ENCODE data around the gene BAIAP2L2. TPM values are rescaled to one million over a fixed set of nuclear protein-coding genes. Genes with fewer than 3 reads are reported as not detected.

BAIAP2L2 gene
- total RNA-seq, 4 donors from 2014 or later, result 0.50 to 1.7 (median 1.1) TPM

DNA sequence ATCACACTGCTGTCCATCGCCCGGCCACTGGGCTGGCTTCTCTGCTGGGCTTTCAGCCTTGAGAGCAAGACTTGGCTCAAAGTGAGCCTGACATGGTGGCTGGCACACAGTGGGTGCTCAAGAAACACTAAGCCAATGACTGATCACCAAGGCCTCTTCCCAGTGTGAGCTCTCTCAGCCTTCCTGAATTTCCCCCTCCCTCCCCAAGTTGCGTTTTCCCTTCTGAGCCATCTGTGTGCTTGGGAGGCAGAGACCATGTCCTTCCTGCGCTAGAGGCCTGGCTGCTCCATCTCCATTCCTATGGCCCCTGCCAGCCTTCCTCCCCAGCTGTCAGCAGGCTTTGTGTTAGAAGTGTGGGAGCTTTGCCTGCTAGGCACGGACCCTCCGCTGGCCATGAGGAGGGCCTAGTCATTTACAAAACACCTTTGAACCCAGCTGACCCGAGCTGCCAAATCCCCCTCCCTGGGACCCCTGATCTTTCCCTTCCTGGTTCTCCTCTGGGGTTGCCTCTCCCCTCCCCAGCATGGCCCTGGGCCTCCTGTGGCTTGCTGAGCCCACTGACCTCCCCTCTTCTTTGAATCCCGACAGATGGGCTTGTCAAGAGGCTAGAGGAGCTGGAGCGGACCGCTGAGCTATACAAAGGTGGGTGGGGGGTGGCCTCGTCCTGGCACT, 40.1 kb downstream of the BAIAP2L2 start:
- intact Hi-C loops (cut with DNase I), result no loop called here
- Histone ChIP-seq H3K27me3 (no peaks in the 10 kb centered on the region), H3K36me3 (peaks cover 75 to 76% of the 10 kb centered on the region in 2 donors), H3K4me3 (replicated peaks in 1 of 3) (no peak overlapping the region), H3K4me1 (no peaks in the 10 kb centered on the region), H3K27ac (peak overlapping the region in 2 of 3 donors; percentile 18 to 53), H3K9me3 (no peaks in the 10 kb centered on the region)
- WGBS, 2 donors, result 90 to 95% methylated on average over 11 of the region's 11 CpGs
- no peak for TF ChIP-seq POLR2A (IDR thresholded peaks at IDR 0.05)
- TF ChIP-seq, protein P1, sequence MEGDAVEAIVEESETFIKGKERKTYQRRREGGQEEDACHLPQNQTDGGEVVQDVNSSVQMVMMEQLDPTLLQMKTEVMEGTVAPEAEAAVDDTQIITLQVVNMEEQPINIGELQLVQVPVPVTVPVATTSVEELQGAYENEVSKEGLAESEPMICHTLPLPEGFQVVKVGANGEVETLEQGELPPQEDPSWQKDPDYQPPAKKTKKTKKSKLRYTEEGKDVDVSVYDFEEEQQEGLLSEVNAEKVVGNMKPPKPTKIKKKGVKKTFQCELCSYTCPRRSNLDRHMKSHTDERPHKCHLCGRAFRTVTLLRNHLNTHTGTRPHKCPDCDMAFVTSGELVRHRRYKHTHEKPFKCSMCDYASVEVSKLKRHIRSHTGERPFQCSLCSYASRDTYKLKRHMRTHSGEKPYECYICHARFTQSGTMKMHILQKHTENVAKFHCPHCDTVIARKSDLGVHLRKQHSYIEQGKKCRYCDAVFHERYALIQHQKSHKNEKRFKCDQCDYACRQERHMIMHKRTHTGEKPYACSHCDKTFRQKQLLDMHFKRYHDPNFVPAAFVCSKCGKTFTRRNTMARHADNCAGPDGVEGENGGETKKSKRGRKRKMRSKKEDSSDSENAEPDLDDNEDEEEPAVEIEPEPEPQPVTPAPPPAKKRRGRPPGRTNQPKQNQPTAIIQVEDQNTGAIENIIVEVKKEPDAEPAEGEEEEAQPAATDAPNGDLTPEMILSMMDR (IDR thresholded peaks at IDR 0.05), result no peak
- no peak for DNase-seq

DNA sequence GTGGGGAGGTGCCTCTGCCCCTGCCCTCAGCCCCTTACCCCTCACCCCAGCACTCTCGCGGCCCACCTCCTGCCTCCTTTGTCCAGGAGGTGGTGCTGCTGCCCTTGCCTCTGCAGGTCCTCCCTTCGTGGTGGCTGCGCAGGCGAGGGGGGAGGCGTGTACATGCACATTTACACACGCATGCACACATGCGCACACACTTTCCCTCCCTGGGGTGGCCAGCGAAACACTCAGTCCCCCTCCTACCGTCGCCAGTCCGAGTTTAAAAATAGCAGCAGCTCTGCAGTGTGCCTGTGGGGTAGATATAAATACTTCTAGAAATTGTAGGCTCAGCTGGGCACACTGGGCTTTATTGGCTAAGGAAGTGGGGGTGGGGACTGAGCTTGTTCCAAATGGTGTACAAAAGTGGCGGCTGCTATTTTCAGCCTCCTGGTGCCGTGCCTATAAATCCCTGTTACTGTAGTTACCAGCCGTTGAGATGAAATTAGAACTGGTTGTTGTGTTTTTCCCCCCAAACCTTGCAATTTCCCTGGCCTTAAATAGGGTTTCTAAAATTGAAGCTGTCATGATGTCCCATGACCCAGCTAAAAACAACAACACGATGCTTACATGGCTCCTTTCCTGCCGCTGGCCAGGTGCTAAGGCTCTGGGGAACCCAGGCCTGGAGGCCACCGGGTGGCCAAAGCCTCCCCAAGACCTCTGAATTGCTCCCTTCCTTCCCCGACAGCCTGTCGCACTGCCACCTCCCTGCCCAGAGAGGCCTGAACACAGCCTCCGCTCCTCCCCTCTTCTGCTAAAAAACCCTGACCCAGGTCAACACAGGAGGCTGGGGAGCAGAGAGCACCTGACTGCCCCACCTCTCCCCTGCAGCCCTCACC, 40.9 kb downstream of the BAIAP2L2 start:
- Histone ChIP-seq H3K27ac (peak overlapping the region; percentile 26 to 53 (median 49)), H3K4me3 (replicated peaks in 1 of 3) (no peak overlapping the region), H3K36me3 (peaks cover 76% of the 10 kb centered on the region in 2 donors), H3K9me3 (no peaks in the 10 kb centered on the region), H3K27me3 (no peaks in the 10 kb centered on the region), H3K4me1 (no peaks in the 10 kb centered on the region)
- 65 to 79% methylated on average over 16 of the region's 21 CpGs for WGBS, 2 donors
- intact Hi-C loops (cut with DNase I), result no loop called here
- TF ChIP-seq, protein P1 (IDR thresholded peaks at IDR 0.05), result peak in 1 of 6 experiments; percentile 30
- no peak for TF ChIP-seq POLR2A (IDR thresholded peaks at IDR 0.05)
- peak in 1 of 2 donors; percentile 13 for DNase-seq

DNA sequence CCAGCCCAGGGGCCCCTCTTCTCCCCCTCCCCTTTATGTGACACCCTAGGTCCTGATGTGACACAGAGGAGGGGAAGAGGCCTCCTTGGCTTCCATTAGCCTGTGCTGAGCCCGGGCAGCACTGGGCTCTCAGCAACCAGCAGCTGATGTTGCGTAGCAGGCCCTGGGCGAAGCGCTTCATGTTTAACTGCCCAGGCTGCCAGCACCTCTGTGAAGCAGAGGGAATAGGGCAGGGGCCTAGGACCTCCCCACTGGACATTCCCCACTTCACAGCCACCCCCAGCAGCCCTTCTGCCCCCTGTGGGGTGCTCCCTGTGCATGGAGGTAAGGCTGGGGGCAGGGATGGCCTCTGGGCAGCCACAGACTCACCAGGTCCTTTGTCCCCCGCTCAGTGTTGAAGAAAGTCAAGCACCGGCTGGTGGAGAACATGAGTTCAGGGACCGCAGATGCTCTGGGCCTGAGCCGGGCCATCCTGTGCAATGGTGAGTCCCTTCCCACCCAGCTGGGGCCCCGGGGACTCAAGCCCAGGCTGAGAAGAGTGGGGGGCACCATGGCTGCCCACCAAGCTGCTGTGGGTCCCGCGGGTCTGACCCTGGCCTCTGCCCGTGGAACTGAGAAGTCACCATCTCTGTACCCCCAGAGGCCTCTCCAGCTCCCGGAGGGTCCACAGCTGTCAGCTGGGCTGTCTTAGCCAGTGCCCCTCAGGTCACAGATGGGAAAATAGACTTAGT, 41.7 kb downstream of the BAIAP2L2 start:
- intact Hi-C loops (cut with DNase I), result no loop called here
- DNase-seq, result no peak
- no peak overlapping the region for H3K4me3 ChIP-seq (replicated peaks in 1 of 3)
- no peak for TF ChIP-seq POLR2A (IDR thresholded peaks at IDR 0.05)
- TF ChIP-seq, protein P1 (IDR thresholded peaks at IDR 0.05), result no peak
- no peaks in the 10 kb centered on the region for H3K27me3 ChIP-seq
- H3K36me3 ChIP-seq, result peaks cover 70 to 72% of the 10 kb centered on the region in 2 donors
- H3K4me1 ChIP-seq, result no peaks in the 10 kb centered on the region
- no peaks in the 10 kb centered on the region for H3K9me3 ChIP-seq
- peak overlapping the region; percentile 26 to 53 (median 49) for H3K27ac ChIP-seq
- 92 to 93% methylated on average over 5 to 8 of the region's 13 CpGs for WGBS, 2 donors

DNA sequence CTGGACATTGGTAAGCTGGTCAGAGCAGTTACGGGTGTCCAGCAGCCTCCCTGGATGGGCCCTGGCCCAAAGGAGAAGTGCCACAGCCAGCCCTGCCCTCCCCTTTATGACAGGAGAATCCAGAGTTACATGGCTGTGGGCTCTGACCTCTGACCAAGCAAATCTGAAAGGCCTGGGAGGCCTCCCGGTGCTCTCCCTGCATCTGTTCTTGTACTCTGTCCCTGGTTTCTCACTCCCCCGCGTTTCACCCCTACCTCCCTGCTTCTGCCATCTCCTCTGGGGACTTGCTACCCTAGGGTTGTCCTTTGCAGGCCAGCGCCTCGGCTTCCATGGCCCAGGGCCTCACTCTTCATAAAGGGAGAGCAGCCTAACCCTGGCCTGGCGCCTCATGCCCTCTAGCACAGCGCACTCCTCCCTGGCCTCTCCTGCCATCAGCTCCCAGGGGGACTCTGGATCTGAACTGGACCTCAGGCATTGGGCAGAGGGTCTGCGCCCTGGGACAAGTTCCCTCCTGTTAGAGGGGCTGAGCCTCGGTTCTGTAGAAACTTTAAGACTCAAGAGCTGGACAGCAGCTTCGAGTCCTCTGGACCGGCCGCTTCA, 42.6 kb downstream of the BAIAP2L2 start:
- H3K4me3 ChIP-seq (replicated peaks in 1 of 3), result no peak overlapping the region
- DNase-seq, result no peak
- no peaks in the 10 kb centered on the region for H3K9me3 ChIP-seq
- H3K4me1 ChIP-seq, result no peaks in the 10 kb centered on the region
- peaks cover 62 to 64% of the 10 kb centered on the region in 2 donors for H3K36me3 ChIP-seq
- TF ChIP-seq POLR2A (IDR thresholded peaks at IDR 0.05), result no peak
- TF ChIP-seq, protein P1 (IDR thresholded peaks at IDR 0.05), result no peak
- WGBS, 2 donors, result 93 to 95% methylated on average over 12 to 13 of the region's 13 CpGs
- H3K27me3 ChIP-seq, result no peaks in the 10 kb centered on the region
- intact Hi-C loops (cut with DNase I), result no loop called here
- no peak overlapping the region for H3K27ac ChIP-seq
